ENCODE data around the gene PLA2G4C. TPM values are rescaled to one million over a fixed set of nuclear protein-coding genes. Genes with fewer than 3 reads are reported as not detected.
A peak's percentile ranks its signal among the peaks of the same experiment; 100 is the strongest.

The PLA2G4C gene
- total RNA-seq, 1 donor from 2014 or later: 4.8 TPM

DNA sequence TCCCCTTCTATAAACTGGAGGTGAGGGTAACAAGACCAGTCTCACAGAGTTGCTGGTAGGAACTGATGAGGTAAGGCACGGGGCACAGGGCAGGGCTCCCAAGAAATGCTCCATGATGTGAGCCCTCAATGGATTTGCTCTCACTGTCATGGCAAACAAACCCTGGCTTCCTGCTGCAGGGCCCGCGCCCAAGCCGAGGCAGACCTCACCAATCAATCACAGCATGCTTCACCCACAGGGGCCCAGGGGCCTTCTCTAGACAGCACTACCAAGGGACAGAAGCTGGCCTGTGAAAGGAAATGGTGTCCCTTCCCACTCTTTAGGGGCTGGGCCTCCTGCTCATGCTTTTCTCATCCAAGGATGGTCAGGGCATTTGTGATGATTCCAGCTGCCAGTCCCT lies 25.9 kb upstream of the PLA2G4C start:
- no peaks in the 10 kb centered on the region for H3K27me3 Mint-ChIP-seq (ENCODE audit: unreplicated experiment)
- H3K4me3 Mint-ChIP-seq (ENCODE audit: unreplicated experiment): no peak overlapping the region
- no peaks in the 10 kb centered on the region for H3K9me3 Mint-ChIP-seq (ENCODE audit: unreplicated experiment)

DNA sequence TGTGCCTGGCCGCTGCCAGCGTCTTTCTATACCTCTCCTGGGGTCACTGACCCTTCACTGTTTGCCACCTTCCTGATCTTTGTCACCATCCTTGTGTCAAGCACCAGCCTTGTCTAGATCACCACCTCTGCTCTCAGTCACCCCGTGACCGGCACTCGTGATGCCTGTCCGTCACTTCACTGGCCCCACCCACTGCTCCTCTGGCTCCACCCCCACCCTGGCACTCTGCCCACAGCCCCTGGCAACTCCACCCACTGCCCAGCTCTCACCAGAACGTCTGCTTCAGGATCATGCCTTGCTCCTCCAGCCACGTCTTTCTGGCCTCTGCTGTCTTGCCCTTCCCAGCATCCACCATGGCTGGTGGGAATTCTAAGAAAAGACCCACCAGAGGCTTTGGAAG lies 24.8 kb upstream of the PLA2G4C start:
- Mint-ChIP-seq H3K4me1 (ENCODE audit: unreplicated experiment) (peaks cover 3% of the 10 kb centered on the region), H3K27ac (ENCODE audit: unreplicated experiment) (no peak overlapping the region), H3K9me3 (ENCODE audit: unreplicated experiment) (no peaks in the 10 kb centered on the region), H3K36me3 (ENCODE audit: unreplicated experiment) (peaks cover 4% of the 10 kb centered on the region), H3K27me3 (ENCODE audit: unreplicated experiment) (no peaks in the 10 kb centered on the region), H3K4me3 (ENCODE audit: unreplicated experiment) (no peak overlapping the region)
- DNase-seq (ENCODE audit: extremely low spot score, unreplicated experiment): no peak
- TF ChIP-seq, protein P1, sequence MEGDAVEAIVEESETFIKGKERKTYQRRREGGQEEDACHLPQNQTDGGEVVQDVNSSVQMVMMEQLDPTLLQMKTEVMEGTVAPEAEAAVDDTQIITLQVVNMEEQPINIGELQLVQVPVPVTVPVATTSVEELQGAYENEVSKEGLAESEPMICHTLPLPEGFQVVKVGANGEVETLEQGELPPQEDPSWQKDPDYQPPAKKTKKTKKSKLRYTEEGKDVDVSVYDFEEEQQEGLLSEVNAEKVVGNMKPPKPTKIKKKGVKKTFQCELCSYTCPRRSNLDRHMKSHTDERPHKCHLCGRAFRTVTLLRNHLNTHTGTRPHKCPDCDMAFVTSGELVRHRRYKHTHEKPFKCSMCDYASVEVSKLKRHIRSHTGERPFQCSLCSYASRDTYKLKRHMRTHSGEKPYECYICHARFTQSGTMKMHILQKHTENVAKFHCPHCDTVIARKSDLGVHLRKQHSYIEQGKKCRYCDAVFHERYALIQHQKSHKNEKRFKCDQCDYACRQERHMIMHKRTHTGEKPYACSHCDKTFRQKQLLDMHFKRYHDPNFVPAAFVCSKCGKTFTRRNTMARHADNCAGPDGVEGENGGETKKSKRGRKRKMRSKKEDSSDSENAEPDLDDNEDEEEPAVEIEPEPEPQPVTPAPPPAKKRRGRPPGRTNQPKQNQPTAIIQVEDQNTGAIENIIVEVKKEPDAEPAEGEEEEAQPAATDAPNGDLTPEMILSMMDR (IDR thresholded peaks at IDR 0.05): no peak

More for the DNA sequence above, 25.9 kb upstream of the PLA2G4C start:
- TF ChIP-seq, protein P1 (IDR thresholded peaks at IDR 0.05): no peak
- no peak for DNase-seq (ENCODE audit: extremely low spot score, unreplicated experiment)
- Mint-ChIP-seq H3K27ac (ENCODE audit: unreplicated experiment) (no peak overlapping the region), H3K36me3 (ENCODE audit: unreplicated experiment) (no peaks in the 10 kb centered on the region), H3K4me1 (ENCODE audit: unreplicated experiment) (peaks cover 3% of the 10 kb centered on the region)

DNA sequence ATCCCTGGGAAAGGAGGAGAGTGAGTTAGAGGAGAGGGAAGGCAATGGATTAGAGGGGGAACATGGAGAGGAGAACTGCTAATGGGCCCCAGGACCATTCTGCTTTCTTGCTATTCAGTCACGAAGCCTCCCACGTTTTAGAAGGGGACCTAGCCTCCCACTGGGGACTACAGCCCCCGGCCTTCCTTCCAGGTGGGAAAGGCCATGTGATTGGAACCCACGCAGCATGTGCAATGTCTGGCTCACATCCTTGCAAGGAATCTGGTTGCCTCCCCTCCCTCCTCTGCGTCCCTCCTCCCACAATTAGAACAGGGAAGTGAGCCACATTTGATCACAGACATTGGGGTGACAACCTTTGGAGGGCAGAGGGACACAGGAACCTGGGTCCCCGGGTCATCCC lies 22.5 kb upstream of the PLA2G4C start:
- Mint-ChIP-seq H3K36me3 (ENCODE audit: unreplicated experiment) (peaks cover 10% of the 10 kb centered on the region), H3K9me3 (ENCODE audit: unreplicated experiment) (no peaks in the 10 kb centered on the region), H3K4me3 (ENCODE audit: unreplicated experiment) (no peak overlapping the region), H3K27me3 (ENCODE audit: unreplicated experiment) (no peaks in the 10 kb centered on the region), H3K27ac (ENCODE audit: unreplicated experiment) (no peak overlapping the region), H3K4me1 (ENCODE audit: unreplicated experiment) (no peaks in the 10 kb centered on the region)
- DNase-seq (ENCODE audit: extremely low spot score, unreplicated experiment): no peak
- TF ChIP-seq, protein P1 (IDR thresholded peaks at IDR 0.05): no peak

DNA sequence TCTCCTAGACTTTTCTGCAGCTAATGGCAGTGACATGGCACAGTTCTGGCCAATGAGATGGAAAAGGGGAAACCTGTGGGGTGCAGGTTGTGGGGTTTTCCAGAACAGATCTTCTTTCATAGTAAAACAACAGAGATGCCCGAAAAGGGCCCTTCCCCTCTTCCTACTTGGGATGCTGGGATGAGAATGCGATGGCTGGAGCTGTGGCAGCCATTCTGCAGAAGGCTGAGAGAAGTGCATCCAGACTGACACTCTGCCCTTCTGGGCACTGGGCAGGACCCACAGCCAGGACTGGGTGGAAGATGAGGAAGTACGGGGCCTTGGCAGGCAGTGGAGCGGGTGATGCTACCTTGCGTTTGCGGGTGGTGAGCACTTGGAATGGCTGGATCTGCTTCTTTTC lies 16.9 kb upstream of the PLA2G4C start:
- TF ChIP-seq, protein P1 (IDR thresholded peaks at IDR 0.05): no peak
- Mint-ChIP-seq H3K27ac (ENCODE audit: unreplicated experiment) (no peak overlapping the region), H3K4me1 (ENCODE audit: unreplicated experiment) (peaks cover 18% of the 10 kb centered on the region), H3K27me3 (ENCODE audit: unreplicated experiment) (no peaks in the 10 kb centered on the region), H3K36me3 (ENCODE audit: unreplicated experiment) (peaks cover 22% of the 10 kb centered on the region), H3K4me3 (ENCODE audit: unreplicated experiment) (no peak overlapping the region), H3K9me3 (ENCODE audit: unreplicated experiment) (no peaks in the 10 kb centered on the region)
- DNase-seq (ENCODE audit: extremely low spot score, unreplicated experiment): no peak

DNA sequence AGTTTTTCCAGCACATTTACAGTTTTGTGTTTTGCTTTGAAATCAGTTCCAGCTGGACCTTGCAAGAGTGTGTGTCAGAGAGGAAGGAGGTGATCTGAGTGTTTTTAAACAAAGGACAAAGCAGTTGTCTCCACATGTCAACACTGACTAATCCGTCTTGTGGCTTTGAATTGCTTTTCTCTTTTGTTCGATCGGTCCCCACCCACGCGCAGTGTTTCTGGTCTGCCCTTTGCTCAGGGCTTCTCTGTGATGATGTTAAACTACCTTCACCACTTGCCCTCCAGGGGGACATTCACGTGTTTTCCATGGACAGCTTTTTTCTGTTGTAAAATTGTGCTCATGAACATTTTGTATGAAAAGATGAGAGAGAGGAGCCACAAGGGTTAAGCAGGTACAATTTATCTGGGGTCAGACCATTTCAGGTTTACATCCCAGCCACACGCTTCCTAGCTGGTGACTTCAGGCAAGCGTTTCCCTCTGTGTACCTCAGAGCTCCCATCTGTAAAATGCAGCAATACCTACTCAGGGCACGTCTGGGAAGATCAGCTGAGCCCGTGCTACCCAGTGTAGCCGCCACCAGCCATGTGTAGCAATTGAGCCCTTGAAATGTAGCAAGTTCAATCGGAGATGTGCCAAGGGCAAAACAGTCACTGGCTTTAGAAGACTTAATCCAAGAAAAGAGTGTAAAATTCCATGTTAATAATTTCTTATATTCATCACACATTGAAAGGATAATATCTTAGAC lies 13.5 kb upstream of the PLA2G4C start:
- TF ChIP-seq, protein P1 (IDR thresholded peaks at IDR 0.05): peak; percentile 17
- peaks cover 22% of the 10 kb centered on the region for H3K36me3 Mint-ChIP-seq (ENCODE audit: unreplicated experiment)
- H3K27me3 Mint-ChIP-seq (ENCODE audit: unreplicated experiment): no peaks in the 10 kb centered on the region
- DNase-seq (ENCODE audit: extremely low spot score, unreplicated experiment): no peak
- H3K4me1 Mint-ChIP-seq (ENCODE audit: unreplicated experiment): peaks cover 30% of the 10 kb centered on the region
- H3K4me3 Mint-ChIP-seq (ENCODE audit: unreplicated experiment): no peak overlapping the region
- H3K9me3 Mint-ChIP-seq (ENCODE audit: unreplicated experiment): no peaks in the 10 kb centered on the region
- H3K27ac Mint-ChIP-seq (ENCODE audit: unreplicated experiment): peak overlapping the region; percentile 68
